ENCODE measurements around the gene MT3.

DNA sequence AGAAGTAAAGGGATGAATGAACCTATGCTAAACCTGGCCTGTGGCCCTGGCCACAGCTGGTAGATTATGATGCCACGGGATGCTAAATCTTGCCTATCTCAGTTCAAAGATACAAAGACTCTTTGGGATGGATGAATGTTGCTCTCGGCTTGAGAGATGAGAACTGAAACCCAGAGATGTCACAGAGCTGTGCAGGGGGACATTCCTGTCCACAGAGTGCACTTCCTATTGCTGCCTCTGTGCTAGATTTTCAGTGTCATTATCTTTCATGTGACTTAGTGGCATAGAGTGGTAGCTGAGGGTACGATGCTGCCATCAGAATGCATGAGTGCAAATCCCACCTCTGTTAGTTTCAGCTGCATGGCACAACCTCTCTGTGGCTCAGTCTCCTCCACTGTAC, 40.8 kb downstream of the MT3 start:
- TF ChIP-seq, protein P1, sequence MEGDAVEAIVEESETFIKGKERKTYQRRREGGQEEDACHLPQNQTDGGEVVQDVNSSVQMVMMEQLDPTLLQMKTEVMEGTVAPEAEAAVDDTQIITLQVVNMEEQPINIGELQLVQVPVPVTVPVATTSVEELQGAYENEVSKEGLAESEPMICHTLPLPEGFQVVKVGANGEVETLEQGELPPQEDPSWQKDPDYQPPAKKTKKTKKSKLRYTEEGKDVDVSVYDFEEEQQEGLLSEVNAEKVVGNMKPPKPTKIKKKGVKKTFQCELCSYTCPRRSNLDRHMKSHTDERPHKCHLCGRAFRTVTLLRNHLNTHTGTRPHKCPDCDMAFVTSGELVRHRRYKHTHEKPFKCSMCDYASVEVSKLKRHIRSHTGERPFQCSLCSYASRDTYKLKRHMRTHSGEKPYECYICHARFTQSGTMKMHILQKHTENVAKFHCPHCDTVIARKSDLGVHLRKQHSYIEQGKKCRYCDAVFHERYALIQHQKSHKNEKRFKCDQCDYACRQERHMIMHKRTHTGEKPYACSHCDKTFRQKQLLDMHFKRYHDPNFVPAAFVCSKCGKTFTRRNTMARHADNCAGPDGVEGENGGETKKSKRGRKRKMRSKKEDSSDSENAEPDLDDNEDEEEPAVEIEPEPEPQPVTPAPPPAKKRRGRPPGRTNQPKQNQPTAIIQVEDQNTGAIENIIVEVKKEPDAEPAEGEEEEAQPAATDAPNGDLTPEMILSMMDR (IDR thresholded peaks at IDR 0.05): no peak
- TF ChIP-seq POLR2AphosphoS5 (IDR thresholded peaks at IDR 0.05; ENCODE audit: low read depth, low read length): no peak
- TF ChIP-seq, protein P2, sequence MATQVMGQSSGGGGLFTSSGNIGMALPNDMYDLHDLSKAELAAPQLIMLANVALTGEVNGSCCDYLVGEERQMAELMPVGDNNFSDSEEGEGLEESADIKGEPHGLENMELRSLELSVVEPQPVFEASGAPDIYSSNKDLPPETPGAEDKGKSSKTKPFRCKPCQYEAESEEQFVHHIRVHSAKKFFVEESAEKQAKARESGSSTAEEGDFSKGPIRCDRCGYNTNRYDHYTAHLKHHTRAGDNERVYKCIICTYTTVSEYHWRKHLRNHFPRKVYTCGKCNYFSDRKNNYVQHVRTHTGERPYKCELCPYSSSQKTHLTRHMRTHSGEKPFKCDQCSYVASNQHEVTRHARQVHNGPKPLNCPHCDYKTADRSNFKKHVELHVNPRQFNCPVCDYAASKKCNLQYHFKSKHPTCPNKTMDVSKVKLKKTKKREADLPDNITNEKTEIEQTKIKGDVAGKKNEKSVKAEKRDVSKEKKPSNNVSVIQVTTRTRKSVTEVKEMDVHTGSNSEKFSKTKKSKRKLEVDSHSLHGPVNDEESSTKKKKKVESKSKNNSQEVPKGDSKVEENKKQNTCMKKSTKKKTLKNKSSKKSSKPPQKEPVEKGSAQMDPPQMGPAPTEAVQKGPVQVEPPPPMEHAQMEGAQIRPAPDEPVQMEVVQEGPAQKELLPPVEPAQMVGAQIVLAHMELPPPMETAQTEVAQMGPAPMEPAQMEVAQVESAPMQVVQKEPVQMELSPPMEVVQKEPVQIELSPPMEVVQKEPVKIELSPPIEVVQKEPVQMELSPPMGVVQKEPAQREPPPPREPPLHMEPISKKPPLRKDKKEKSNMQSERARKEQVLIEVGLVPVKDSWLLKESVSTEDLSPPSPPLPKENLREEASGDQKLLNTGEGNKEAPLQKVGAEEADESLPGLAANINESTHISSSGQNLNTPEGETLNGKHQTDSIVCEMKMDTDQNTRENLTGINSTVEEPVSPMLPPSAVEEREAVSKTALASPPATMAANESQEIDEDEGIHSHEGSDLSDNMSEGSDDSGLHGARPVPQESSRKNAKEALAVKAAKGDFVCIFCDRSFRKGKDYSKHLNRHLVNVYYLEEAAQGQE (IDR thresholded peaks at IDR 0.05; ENCODE audit: insufficient read depth in 1 of 2, low read depth in 2 of 2, low read length in 1 of 2): no peak
- TF ChIP-seq SIN3A (IDR thresholded peaks at IDR 0.05; ENCODE audit: borderline replicate concordance, insufficient read depth, low read depth, low read length): no peak

Data from Panc1 (cell line).